GM12878 (cell line): ENCODE measurements around the gene B3GNT8. TPM values are rescaled to one million over a fixed set of nuclear protein-coding genes. Genes with fewer than 3 reads are reported as not detected.

Experiments
- ATAC-seq: fragments of 200-7000 bp; cut with Tn5 transposase; 3 replicates; pipeline ENCODE4 v1.9.1; 2020; ENCODE audit warnings: mild to moderate bottlenecking, moderate library complexity
- BruUV-seq: library from RNA; stranded (reverse); fragments of 400-500 nt; replicated peaks from 2 replicates; lab custom pipeline; 2021; lab: Mats Ljungman, UMichigan
- CTCF ChIA-PET: fragments of 300-600 bp; sonication (Branson Sonifier 250); formaldehyde crosslinking; extraction: SDS; loops from one replicate; lab custom pipeline; 2021; ENCODE audit warnings: inconsistent platforms; lab: Yijun Ruan, JAX
- POLR2A ChIA-PET: fragments of 350-600 bp; formaldehyde crosslinking; extraction: SDS; loops from one replicate; lab custom pipeline; 2021; ENCODE audit warnings: inconsistent platforms; lab: Charles Lee
- RAD21 ChIA-PET: fragments of 300-600 bp; sonication (Branson Sonifier 250); formaldehyde crosslinking; loops from one replicate; lab custom pipeline; 2023; ENCODE audit warnings: antibody characterized with exemption; ENCODE audit not compliant: unreplicated experiment; lab: Charles Lee
- SMC1A ChIA-PET: fragments of 300-600 bp; sonication (Branson Sonifier 250); formaldehyde crosslinking; loops from one replicate; lab custom pipeline; 2023; ENCODE audit not compliant: unreplicated experiment, uncharacterized antibody; lab: Charles Lee
- DNase-seq: peaks from one replicate; pipeline ENCODE4 v3.0.0-alpha.2; 2011; ENCODE audit warnings: low read depth, low spot score
- FAIRE-seq: peaks from 3 replicates; lab custom pipeline; 2011; peaks lifted over from hg19 to GRCh38; lab: Jason Lieb, UNC
- H2AFZ ChIP-seq: 2 replicates; pipeline ENCODE4 v1.6.0; 2011; ENCODE audit warnings: low read depth, low read length, control low read depth; ENCODE audit not compliant: control insufficient read depth
- H3K27ac ChIP-seq: 2 replicates; pipeline ENCODE4 v1.5.1; 2011; ENCODE audit warnings: control low read depth; ENCODE audit not compliant: control insufficient read depth, insufficient read depth
- H3K27me3 ChIP-seq, 2 experiments: replicated peaks in 1 of 2; 2 replicates each; pipeline versions ENCODE4 v1.6.0 to v1.6.1; 2011; ENCODE audit warnings: low read length in 1 of 2; ENCODE audit not compliant: control insufficient read depth in 2 of 2, insufficient read depth in 2 of 2
- H3K36me3 ChIP-seq, 2 experiments: 2 replicates each; pipeline ENCODE4 v1.5.1; 2011; ENCODE audit warnings: low read length in 1 of 2; ENCODE audit not compliant: control insufficient read depth in 2 of 2, insufficient read depth in 2 of 2
- H3K4me1 ChIP-seq: 2 replicates; pipeline ENCODE4 v1.6.1; 2011; ENCODE audit warnings: mild to moderate bottlenecking, low read length, moderate library complexity, mixed read lengths; ENCODE audit not compliant: control insufficient read depth, insufficient read depth
- H3K4me2 ChIP-seq: 2 replicates; pipeline ENCODE4 v1.6.0; 2011; ENCODE audit warnings: control low read depth; ENCODE audit not compliant: control insufficient read depth, insufficient read depth
- H3K4me3 ChIP-seq: fragments of 200-600 bp; sonication (generic); 2 replicates; pipeline ENCODE4 v1.5.1; 2016
- H3K79me2 ChIP-seq: 2 replicates; pipeline ENCODE4 v1.6.0; 2011; ENCODE audit warnings: low read length; ENCODE audit not compliant: control insufficient read depth, insufficient read depth
- H3K9ac ChIP-seq: 2 replicates; pipeline ENCODE4 v1.8.0; 2011; ENCODE audit warnings: low read length, control low read depth, mixed read lengths; ENCODE audit not compliant: control insufficient read depth, insufficient read depth
- H3K9me3 ChIP-seq: replicated peaks from 3 replicates; pipeline ENCODE4 v1.5.1; 2011; ENCODE audit warnings: mild to moderate bottlenecking, low read length; ENCODE audit not compliant: control insufficient read depth, insufficient read depth
- H4K20me1 ChIP-seq: 2 replicates; pipeline ENCODE4 v1.6.0; 2011; ENCODE audit not compliant: control insufficient read depth, insufficient read depth
- BCL3 ChIP-seq: IDR thresholded peaks from 2 replicates; pipeline ENCODE4 v1.6.1; 2011; ENCODE audit warnings: borderline replicate concordance, low read depth, mild to moderate bottlenecking, moderate library complexity, low read length; ENCODE audit not compliant: insufficient read depth, poor library complexity, severe bottlenecking
- CBX3 ChIP-seq: fragments of 200-600 bp; sonication (generic); IDR thresholded peaks from 2 replicates; pipeline ENCODE4 v1.6.1; 2016; ENCODE audit warnings: low read depth, borderline replicate concordance
- E2F8 ChIP-seq: fragments of 450-650 bp; IDR thresholded peaks from 2 replicates; pipeline ENCODE4 v1.6.1; 2018; ENCODE audit warnings: mild to moderate bottlenecking, low read depth, moderate library complexity; ENCODE audit not compliant: partially characterized antibody
- EP300 ChIP-seq, 2 experiments: fragments of 150-350 bp in 1 of 2; IDR thresholded peaks; 2 replicates each; pipeline ENCODE4 v1.6.1; 2011 to 2012; ENCODE audit warnings: low read depth in 2 of 2, low read length in 2 of 2, borderline replicate concordance in 1 of 2, improper control_type of control experiment in 1 of 2, inconsistent platforms in 1 of 2; ENCODE audit not compliant: control insufficient read depth in 1 of 2
- IRF5 ChIP-seq: fragments of 450-650 bp; IDR thresholded peaks from 2 replicates; pipeline ENCODE4 v1.6.1; 2017; ENCODE audit warnings: borderline replicate concordance
- NFIC ChIP-seq: IDR thresholded peaks from 2 replicates; pipeline ENCODE4 v1.6.1; 2012; ENCODE audit warnings: low read depth, mild to moderate bottlenecking, inconsistent platforms, low read length, moderate library complexity
- NR2C1 ChIP-seq: fragments of 450-650 bp; IDR thresholded peaks from 2 replicates; pipeline ENCODE4 v1.6.1; 2017; ENCODE audit warnings: antibody characterized with exemption, mild to moderate bottlenecking, moderate library complexity
- PKNOX1 ChIP-seq: fragments of 450-650 bp; IDR thresholded peaks from 2 replicates; pipeline ENCODE4 v1.6.1; 2016; ENCODE audit warnings: mild to moderate bottlenecking
- TCF12 ChIP-seq: IDR thresholded peaks from 2 replicates; pipeline ENCODE4 v1.6.1; 2011; ENCODE audit warnings: low read depth, mild to moderate bottlenecking, low read length
- ZNF217 ChIP-seq: fragments of 450-650 bp; IDR thresholded peaks from 2 replicates; pipeline ENCODE4 v1.6.1; 2017; ENCODE audit warnings: antibody characterized with exemption, mild to moderate bottlenecking
- ZZZ3 ChIP-seq: IDR thresholded peaks from 2 replicates; pipeline ENCODE4 v1.6.1; 2011; ENCODE audit warnings: low read depth; ENCODE audit not compliant: control insufficient read depth, insufficient read length
- WGBS: methylation state at CpG from one replicate; pipeline ENCODE4 v1.1.6; 2016; ENCODE audit warnings: low lambda C conversion rate; ENCODE audit not compliant: insufficient replicate concordance, insufficient coverage; ENCODE audit errors: missing lambda C conversion rate; 5-methylcytosine and 5-hydroxymethylcytosine counted together
- in situ Hi-C: fragments of 300-500 bp; cut with MboI; formaldehyde crosslinking; loops from 9 replicates; pipeline ENCODE4 v1.14.3; 2018; ENCODE audit warnings: mixed read lengths
- intact Hi-C: fragments of 100-400 bp; cut with micrococcal nuclease; formaldehyde crosslinking; loops from one replicate; pipeline ENCODE4 v1.14.2; 2022; ENCODE audit not compliant: unreplicated experiment
- polyA plus RNA-seq, 11 experiments: library from polyadenylated mRNA; depleted of rRNA in 4 of 11; unstranded in 6 of 11; stranded (reverse) in 5 of 11; fragments of >200 nt; fragmentation: Nextera tagmentation in 4 of 11; fragmentation: Illumina TruSeq in 1 of 11; extraction: Ambion mirVana in 4 of 11; extraction: Trizol in 1 of 11; gene quantifications; 1 replicate in 1 of 11; 2 replicates in 10 of 11; pipeline versions ENCODE4 v1.2.1 to v1.2.3, GENCODE V29; 2011 to 2016; ENCODE audit warnings: inconsistent platforms in 2 of 11, missing spikeins in 2 of 11, low read depth in 1 of 11
- total RNA-seq, 4 experiments: library from RNA; depleted of rRNA in 3 of 4; stranded (reverse); fragments of >200 nt in 3 of 4; fragmentation: Illumina TruSeq in 1 of 4; extraction: Trizol in 1 of 4; gene quantifications; 2 replicates each; pipeline versions ENCODE4 v1.2.1 to v1.2.3, GENCODE V29; 2013 to 2021

Gene B3GNT8
- total and polyA plus RNA-seq, 10 of the 15 experiments (the other 5 are each of a cell fraction or from before 2014, with no cell fraction given), result 0.06 to 1.2 (median 0.31) TPM; not detected in 4

GRCh38 chr19:41425174-41426115 lies 1.7 kb downstream of the B3GNT8 start (continued):
- TF ChIP-seq E2F8 (no peak), PKNOX1 (no peak), ZNF217 (no peak), NR2C1 (no peak)
- TF ChIP-seq, all 136 proteins: peak for 0

- BruUV-seq, result no TSS peak
- Histone ChIP-seq H3K9ac (no peak overlapping the region), H3K27ac (no peak overlapping the region), H2AFZ (no peak overlapping the region), H3K9me3 (no peaks in the 10 kb centered on the region), H3K4me1 (peaks cover 9% of the 10 kb centered on the region), H3K36me3 (peaks cover 7 to 16% of the 10 kb centered on the region in 2 experiments), H3K4me3 (no peak overlapping the region), H4K20me1 (no peaks in the 10 kb centered on the region; the same call in 1 of the 2 replicates), H3K27me3 (no peaks in the 10 kb centered on the region), H3K4me2 (no peak overlapping the region), H3K79me2 (no peaks in the 10 kb centered on the region; the same call in 1 of the 2 replicates)
- ATAC-seq (no peak), FAIRE-seq (no peak), DNase-seq (no peak)
- 94% methylated on average over 21 of the region's 21 CpGs for WGBS
- ChIA-PET RAD21 (no interaction called here), POLR2A (interaction anchor here (0.5 to 1.1 kb wide), 2 partner anchors 75 to 130 kb away, joined by 3 to 8 read pairs; no protein-coding TSS in a partner anchor), SMC1A (no interaction called here), CTCF (interaction anchor here (1.4 kb wide), 1 partner anchor 15 kb away, joined by 3 read pairs; the partner anchor contains the start of gene DMAC2)
- in situ Hi-C loops (no loop called here), intact Hi-C loops (no loop called here)
- TF ChIP-seq CBX3 (no peak), IRF5 (no peak), BCL3 (no peak), EP300 (IDR thresholded peaks at IDR 0.05; ENCODE audit: borderline replicate concordance in 1 of 2, control insufficient read depth in 1 of 2, low read depth in 2 of 2, low read length in 2 of 2) (no peak), TCF12 (no peak), NFIC (no peak), ZZZ3 (no peak)
Measured at GRCh38 chr19:41424335-41425173, 2.6 kb downstream of the B3GNT8 start.
